GM18508 (cell line): ENCODE results near the gene POLR1G.
"Not testable (repeated sequence)": the region's sequence is repeated elsewhere in the genome, so short reads cannot be mapped to it uniquely, and the experiment has no call there.

Source experiments
- ATAC-seq: cut with Tn5 transposase; IDR thresholded peaks from one replicate; pipeline ENCODE4 v1.9.1; 2021; ENCODE audit warnings: moderate number of reproducible peaks; ENCODE audit not compliant: insufficient read depth, unreplicated experiment

POLR1G gene

DNA sequence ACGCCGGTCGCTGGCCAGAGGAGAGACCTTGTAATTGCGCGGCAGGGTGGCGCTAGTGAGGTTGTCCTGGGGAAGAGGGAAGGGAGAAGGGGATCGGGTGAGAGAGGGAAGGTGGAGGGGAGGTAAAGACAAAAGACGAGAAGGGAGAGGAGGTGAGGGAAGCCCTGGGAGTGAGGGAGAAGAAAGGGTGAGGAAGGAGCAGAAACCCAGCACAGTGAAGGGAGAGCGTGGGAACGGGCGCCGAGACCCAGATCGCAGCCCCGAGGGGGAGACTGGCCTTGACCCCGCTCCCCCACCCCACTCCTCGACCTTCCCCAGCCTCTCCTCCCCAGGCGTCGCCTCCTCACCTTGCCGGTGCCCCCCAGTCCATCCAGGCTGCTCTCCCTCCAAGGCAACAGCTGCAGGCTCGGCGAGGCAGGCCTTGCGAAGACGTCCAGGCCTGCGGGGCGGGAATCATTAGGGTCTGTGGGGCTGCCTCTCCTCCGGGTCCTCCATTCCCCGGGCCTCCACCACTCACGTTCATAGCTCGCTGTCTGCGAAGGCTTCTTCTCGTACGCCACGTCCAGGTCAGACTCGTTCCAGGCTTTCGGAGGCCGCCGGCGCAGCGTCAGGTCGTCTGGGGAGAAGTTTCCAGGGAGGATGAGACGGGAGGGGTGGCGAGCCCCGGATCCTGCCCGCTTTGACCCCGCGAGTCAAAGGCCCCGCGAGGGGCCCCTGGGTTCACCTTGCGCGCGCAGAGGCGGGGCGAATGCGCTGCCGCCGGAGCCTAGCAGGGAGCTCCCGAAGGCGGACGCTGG lies 10.4 kb upstream of the POLR1G start:
- ATAC-seq = no peak

DNA sequence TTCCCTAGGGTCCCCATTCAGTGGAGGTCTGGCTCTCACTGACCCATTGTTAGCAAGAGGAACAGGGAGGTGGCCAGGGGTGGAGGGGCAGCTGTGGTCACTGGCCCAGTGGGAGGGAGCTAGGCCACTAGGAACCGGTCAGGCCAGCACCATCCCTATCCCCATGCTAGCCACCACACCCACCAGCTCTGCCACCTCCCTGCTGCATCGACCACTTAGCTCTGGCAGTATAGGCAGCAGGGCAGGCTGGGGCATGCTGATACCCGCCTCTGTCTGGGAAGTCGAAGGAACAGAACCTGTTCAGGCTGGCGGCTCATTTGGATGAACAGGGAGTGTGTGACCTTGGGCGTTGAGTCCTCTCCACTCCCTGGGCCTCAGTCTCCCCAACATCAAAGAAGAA lies 6.3 kb upstream of the POLR1G start:
- ATAC-seq = no peak

DNA sequence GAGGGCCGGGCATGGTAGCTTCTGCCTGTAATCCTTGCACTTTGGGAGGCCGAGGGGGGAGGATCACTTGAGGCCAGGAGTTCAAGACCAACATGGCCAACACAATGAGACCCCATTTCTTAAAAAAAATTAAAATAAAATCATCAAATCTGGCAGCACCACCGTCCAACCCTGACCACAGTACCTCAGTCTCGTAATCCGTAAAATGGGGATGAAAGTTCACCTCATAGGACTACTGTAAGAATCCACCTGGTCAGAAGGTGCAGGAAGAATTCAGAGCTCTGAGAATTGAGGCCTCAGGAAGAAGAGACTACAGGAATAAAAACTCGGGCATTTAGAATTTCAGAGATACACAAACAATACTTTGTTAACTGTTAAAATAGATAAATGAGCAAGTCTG lies 4.6 kb upstream of the POLR1G start:
- no peak for ATAC-seq

DNA sequence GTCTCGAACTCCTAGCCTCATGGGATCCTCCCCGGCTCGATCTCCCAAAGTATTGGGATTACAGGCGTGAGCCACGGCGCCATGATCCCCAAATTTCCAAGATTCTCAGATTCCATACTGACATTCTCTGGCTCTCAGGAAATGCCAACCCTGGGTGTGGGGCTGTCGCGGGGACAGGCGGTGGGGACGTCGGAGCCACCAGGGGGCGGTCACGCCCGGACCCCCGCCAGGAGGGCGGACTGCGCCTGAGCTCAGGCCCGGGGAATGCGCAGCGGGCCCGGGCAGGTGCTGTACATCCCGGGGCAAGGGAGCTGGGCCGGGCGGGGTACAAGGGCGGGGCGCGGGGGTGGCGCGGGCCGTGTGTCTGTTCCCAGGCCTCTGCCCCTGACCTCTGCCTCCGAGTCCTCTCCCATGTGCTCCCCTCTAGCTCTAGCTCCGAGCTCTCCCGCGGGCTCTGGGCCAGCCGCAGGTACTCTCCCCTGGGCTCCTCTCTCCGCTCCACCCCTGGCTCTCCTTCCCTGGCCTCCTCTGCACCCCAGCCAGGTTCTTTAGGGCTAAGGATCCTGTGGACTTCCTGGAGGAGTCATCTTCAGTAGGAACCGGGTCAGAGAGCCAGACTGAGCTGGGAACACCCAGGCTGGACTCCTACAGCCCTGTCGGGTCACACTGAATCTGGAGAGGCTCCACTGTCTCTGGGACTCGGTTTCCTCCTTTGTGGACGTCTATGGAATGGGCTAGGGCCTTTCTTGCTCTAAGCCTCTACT lies 4.0 kb upstream of the POLR1G start:
- ATAC-seq = no peak

DNA sequence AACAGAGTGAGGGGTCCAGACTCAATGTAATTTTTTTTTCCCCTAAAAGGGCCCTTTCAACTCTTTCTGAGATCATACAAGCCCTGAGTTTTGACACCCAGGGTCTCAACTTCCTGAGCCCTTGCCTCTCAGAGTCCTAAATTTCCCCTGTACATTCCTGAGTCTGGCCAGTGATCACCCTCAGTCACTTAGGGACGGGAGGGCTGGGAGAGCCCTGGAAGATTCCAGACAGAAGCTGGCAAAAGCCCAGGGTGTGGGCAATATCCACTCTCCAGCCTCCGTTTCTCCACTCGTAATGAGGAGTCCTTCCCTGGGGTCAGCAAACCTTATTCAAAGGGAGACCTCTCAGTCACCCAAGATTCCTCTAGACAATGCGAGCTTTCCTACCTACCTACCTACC lies 3.2 kb upstream of the POLR1G start:
- no peak for ATAC-seq

DNA sequence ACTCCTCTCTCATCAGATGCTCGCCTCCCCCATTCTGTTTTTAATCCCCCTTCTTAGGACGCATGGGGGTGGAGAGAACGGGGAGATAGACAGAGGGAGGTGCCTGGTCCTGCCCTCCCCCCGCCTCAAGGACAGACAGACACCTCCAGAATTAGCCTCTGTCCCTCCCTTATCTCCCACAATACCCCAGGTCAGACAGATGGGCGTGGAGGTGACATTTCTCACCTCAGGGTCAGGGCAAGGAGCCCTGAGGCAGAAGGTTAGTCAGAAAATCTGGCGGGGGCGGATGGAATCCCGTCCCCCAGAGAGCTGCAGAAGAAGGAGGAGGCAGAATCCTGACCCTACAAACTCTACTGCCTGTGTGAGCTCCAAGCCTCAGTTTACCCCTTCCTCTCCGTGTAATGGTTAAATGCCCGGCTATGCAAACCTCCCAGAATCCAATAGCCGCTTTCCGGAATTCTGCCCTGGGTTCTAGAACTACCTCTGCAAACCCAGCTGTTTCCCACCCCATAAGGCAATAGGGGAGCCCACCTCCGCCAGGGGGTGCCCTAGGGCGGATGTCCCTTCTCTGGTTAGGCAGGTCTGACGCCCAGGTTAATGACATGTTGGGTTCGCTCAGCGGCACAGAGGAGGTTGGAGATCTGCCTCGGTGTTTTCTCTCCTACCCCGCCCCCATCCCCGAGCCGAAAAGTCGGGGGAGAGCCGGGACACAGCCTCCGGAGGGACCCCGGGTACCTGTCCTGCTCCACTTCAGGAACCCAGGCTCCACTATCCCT lies 2.5 kb upstream of the POLR1G start:
- ATAC-seq = no peak

DNA sequence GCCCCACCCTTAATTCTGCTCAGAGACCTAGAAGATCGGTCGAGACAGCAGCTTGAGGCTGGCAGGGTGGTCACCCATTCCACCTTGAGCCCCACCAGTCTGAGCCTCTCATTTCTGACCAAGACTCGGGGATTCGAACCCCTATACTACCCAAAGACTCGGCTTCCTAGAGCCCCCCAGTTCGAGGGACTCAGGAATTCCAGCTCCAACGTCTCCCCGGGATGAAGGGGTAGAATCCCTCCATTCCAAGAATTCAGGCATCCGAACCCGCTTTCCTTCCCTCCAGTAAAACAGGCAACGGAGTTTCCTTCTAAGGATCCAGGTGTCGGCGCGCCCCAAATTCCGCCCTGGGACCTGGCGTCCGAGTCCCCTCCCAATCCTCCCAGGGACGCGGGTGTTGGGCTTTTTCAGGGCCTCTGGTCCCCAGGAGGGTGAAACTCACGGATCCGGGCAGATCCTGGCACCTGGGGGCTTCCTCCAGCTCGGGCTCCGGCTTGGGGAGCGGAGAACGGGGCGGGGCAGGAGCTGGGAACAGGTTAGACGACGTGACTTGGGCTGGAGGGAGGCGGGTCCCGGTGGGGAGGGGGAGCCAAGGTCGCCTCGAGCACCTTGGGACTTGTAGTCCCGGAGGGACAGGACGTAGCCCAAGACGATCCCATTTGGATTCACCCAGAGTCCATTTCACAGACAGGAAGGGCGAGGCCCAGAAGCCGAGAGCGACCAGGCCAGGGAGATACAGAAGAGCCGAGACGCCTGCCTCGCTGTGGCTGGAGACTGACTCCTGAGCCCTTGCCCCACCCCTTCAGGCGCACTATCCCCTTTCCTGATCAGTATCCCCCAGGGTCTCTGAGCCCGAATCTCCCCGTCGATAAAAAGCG lies 1.6 kb upstream of the POLR1G start, which contains the start of gene PPP1R13L:
Gene PPP1R13L (minus strand): TSS at position 513 of the 878 bp plus-strand sequence. CDS start 6,751 bp downstream, outside the sequence.
- ATAC-seq = no peak

DNA sequence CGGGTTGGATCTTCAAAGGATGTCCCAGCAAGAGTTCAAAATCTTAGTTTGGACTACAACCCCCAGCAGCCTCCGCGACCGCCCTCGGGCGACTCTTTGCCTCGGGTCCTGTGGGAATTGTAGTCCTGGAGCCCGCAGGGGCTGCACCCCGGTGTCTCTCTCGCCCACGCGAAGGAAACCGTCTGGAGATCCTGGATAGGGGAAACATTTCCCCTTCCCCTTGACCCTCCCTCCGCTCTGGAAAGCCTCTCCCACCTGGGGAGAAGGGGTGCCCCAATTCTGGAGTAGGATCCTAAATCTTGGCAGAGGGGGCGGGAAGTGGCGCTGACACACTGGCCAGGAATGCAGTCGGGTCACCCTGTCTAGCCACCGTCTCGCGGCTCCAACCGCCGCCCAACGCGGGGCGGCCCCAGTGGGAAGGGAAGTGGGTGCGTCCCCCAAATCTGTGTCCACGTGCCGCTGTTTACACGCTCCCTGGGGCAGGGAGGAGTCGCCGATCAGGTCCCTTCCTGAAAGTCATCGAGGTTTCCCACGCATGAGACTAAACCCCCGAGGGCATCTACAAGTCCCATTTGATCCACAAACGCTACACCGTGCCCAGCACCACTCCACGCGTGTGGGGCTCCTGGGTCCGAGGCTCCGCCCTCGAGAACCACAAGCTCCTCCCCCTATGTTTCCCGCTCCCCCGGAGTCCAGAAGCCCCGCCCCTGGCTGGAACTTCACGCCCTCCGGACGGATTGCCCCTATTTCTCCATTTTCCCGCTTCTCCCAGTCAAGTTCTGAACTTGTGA lies 814 bp upstream of the POLR1G start:
- ATAC-seq = no peak

DNA sequence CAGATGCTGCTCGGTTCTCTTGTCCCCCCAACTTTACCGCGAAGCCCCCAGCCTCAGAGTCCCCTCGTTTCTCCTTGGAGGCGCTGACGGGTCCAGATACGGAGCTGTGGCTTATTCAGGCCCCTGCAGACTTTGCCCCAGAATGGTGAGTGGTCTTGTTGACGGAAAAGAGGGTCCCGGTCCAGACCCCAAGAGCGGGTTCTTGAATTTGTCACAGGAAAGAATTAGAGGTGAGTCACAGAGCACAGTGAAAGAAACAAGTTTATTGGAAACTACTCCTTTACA lies 589 bp downstream of the POLR1G start:
- ATAC-seq = no peak

DNA sequence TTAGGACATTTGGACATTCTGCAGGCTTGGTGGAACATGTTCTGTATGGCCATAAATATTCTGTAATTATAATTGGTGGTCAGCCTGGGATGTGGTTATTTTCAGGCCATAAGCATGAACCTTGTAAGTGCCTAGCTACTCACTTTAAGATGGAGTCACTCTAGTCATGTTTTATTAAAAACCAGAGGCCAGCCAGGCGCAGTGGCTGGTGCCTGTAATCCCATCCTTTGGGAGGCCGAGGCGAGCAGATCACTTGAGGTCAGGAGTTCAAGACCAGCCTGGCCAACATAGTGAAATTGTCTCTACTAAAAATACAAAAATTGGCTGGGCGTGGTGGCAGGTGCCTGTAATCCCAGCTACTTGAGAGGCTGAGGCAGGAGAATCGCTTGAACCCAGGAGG lies 1.1 kb downstream of the POLR1G start:
- ATAC-seq = not testable (repeated sequence)

DNA sequence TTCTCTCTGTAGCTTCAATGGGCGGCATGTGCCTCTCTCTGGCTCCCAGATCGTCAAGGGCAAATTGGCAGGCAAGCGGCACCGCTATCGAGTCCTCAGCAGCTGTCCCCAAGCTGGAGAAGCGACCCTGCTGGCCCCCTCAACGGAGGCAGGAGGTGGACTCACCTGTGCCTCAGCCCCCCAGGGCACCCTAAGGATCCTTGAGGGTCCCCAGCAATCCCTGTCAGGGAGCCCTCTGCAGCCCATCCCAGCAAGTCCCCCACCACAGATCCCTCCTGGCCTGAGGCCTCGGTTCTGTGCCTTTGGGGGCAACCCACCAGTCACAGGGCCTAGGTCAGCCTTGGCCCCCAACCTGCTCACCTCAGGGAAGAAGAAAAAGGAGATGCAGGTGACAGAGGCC lies 1.7 kb downstream of the POLR1G start:
- no peak for ATAC-seq

DNA sequence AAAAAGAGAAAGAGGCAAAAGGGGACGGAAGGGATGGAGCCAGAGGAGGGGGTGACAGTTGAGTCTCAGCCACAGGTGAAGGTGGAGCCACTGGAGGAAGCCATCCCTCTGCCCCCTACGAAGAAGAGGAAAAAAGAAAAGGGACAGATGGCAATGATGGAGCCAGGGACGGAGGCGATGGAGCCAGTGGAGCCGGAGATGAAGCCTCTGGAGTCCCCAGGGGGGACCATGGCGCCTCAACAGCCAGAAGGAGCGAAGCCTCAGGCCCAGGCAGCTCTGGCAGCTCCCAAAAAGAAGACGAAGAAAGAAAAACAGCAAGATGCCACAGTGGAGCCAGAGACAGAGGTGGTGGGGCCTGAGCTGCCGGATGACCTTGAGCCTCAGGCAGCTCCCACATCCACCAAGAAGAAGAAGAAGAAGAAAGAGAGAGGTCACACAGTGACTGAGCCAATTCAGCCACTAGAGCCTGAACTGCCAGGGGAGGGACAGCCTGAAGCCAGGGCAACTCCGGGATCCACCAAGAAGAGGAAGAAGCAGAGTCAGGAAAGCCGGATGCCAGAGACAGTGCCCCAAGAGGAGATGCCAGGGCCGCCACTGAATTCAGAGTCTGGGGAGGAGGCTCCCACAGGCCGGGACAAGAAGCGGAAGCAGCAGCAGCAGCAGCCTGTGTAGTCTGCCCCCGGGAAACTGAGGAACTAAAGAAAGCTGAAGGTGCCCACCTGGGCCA lies 2.5 kb downstream of the POLR1G start:
- ATAC-seq = no peak

DNA sequence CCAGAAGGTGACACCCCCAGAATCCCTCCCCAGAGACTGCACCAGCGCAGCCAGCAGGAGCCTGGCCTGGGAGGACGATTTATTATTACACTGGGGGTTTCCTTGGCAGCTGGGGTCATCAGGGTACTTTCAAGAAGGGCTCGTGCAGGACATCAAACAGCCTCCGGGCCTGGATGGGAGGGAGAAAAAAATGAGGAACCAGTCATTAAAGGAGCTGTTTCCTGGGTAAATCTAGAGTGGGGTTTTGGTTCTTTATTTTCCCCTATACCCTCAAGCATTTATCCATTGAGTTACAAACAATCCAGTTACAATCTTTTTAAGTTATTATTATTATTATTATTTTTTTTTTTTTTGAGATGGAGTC lies 3.1 kb downstream of the POLR1G start:
- ATAC-seq = no peak

DNA sequence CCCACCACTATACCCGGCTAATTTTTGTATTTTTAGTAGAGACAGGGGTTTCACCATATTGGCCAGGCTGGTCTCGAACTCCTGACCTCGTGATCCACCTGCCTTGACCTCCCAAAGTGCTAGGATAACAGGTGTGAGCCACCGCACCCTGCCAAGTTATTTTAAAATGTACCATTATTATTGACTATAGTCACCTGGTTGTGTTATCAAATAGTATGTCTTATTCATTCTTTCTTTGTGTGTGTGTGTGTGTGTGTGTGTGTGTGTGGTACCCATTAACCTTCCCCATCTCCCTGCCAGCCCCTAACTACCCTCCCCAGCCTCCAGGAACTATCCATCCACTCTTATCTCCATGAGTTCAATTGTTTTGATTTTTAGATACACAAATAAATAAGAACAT lies 3.9 kb downstream of the POLR1G start:
- ATAC-seq = not testable (repeated sequence)

DNA sequence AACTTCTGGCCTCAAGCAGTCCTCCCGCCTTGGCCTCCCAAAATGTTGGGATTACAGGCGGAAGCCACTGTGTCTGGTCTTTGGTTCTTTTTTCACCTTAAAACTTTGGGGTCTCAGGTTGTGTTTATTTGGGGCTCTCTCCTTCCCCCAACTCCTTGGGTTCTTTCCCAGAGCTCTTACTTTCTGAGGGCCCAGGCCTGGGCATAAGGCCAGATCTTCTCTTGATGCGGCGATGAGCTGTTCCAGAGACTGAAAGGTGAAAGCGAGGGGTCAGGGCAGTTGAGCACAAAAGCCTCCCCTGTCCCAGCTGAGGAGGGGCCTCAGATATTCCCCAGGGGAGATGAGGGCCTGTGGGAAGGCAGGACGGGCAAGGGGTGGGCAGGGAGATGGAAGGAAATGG lies 7.1 kb downstream of the POLR1G start:
- no peak for ATAC-seq

DNA sequence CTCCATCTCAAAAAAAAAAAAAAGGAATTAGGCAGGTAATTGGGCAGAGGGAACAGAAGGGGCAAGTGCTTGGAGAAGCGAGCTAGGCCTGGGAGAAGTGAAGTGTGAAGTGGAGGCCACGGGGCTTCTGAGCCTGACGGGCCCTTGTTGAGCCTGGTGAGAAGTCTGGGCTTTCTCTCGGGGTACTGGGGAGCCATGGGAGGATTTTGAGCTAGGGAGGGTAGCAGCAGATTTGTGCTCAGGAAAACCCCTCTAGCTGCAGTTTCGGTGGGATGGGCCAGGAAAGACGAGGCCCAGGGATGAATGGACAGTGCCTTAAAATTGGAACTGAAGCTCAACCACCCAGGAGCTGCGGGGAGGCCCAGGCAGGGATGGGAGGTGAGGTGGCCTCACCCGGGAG lies 8.0 kb downstream of the POLR1G start:
- ATAC-seq = no peak

DNA sequence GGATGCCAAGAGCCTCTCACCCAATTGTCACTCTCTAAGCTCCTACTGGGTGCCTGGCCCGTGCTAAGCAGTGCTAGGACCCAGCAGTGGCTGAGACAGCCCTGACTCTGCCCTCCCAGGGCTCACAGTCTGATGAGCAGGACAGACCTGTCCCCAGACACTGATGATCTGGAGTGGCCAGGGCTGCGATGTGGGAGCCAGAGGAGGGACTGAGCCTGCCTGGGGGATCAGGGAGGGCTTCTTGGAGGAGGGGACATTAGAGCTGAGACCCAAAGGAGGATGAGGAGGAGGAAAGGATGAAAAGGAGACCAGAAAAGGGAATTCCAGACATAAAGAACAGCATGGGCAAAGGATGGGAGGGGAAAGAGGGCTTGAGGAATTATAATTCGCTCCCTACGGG lies 10.7 kb downstream of the POLR1G start:
- no peak for ATAC-seq

DNA sequence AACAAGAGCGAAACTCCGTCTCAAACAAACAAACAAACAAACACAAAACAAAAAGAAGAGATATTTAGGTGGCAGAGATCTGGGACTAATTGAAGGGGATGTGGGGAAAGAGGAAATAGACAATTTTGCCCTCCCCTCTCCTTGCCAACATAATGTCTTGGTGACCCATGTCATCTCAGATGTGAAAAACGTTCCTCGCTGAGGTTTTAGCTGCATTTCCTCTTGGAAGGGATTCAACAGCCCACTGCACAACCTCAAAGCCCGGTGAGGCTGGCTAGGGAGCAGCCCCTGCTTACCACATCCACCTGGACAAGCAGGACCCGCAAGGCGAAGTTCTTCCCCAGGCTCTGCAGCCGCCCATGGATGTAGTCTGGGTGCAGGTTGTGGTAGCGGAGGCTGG lies 12.4 kb downstream of the POLR1G start:
- ATAC-seq = no peak

DNA sequence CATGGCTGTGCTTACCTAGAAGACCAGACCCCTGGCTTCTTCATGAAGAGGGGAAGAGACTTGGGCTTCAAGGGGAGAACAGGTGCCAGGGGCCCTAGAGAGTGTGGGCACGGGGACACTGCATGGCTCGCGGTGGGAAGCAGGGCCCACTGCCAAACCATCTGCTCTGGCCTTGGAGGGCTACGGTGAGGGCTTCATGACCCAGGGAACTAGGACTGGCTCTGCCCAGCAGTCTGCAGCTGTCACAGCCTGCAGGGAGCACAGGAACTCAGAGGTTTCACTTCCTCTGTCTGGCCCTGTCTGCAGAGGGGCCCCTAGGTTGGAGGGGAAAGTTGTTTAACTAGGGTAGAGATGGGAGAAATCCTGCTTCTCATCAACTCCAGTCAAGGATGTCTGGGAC lies 13.0 kb downstream of the POLR1G start:
- no peak for ATAC-seq
